GM13977 (cell line): ENCODE results near the gene DENND2A.
"Not testable (repeated sequence)": the region's sequence is repeated elsewhere in the genome, so short reads cannot be mapped to it uniquely, and the experiment has no call there.

Experiments
- DNase-seq: peaks from one replicate; pipeline ENCODE4 v3.0.0; 2012; ENCODE audit warnings: low spot score
- in situ Hi-C: fragments of 300-500 bp; cut with MboI; formaldehyde crosslinking; loops from one replicate; pipeline ENCODE4 v1.12.0; 2022; ENCODE audit warnings: low sequenced_read_pairs, low pct_unique_long_range_greater_than_20kb, mixed read lengths, inconsistent platforms; ENCODE audit not compliant: unreplicated experiment
- TF ChIP-seq, protein P1 (sequence below): IDR thresholded peaks from 2 replicates; pipeline ENCODE4 v1.5.1; 2012; ENCODE audit warnings: mild to moderate bottlenecking, control low read depth; ENCODE audit not compliant: insufficient read depth; ENCODE audit errors: extremely low read depth, missing control alignments

Gene DENND2A

DNA sequence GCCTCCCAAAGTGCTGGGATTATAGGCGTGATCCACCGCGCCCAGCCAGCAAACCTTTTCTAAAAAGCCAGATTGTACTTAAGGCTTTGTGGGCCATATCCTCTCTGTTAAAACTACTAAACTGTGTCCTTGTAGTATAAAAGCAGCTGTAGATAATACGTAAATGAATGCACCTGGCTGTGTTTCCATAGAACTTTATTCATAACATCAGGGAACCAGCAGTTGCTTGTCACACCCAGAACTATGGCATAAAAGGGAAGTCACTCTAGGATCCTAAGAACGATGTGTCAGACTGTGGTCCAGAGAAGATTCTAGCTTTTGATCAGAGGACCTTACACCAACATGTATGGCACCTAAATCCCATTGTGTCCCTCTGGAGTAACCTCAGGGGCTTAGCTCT is 63.0 kb downstream of the DENND2A start:
- TF ChIP-seq, protein P1, sequence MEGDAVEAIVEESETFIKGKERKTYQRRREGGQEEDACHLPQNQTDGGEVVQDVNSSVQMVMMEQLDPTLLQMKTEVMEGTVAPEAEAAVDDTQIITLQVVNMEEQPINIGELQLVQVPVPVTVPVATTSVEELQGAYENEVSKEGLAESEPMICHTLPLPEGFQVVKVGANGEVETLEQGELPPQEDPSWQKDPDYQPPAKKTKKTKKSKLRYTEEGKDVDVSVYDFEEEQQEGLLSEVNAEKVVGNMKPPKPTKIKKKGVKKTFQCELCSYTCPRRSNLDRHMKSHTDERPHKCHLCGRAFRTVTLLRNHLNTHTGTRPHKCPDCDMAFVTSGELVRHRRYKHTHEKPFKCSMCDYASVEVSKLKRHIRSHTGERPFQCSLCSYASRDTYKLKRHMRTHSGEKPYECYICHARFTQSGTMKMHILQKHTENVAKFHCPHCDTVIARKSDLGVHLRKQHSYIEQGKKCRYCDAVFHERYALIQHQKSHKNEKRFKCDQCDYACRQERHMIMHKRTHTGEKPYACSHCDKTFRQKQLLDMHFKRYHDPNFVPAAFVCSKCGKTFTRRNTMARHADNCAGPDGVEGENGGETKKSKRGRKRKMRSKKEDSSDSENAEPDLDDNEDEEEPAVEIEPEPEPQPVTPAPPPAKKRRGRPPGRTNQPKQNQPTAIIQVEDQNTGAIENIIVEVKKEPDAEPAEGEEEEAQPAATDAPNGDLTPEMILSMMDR, result no peak
- in situ Hi-C loops, result no loop called here
- DNase-seq, result no peak

DNA sequence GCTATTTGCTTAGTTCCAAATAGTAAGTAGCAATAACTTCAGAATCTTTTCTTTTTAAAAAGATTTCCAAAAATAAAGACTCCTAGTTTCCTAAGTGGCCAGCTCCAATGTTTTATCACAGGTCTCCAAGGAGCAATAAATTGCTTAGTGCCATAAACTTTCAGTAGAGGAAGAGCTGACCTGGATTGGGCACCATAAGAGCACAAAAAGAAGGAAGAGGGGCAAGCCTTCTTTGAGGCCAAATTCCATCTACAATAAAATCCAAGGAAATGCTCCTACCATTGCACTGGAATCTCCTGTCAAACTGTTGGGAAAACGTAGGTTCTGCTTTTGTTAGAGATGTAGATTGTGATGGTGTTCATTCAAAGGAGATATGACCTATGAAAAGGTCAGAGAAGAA is 64.0 kb downstream of the DENND2A start:
- no peak for DNase-seq
- in situ Hi-C loops, result no loop called here
- TF ChIP-seq, protein P1, result no peak

DNA sequence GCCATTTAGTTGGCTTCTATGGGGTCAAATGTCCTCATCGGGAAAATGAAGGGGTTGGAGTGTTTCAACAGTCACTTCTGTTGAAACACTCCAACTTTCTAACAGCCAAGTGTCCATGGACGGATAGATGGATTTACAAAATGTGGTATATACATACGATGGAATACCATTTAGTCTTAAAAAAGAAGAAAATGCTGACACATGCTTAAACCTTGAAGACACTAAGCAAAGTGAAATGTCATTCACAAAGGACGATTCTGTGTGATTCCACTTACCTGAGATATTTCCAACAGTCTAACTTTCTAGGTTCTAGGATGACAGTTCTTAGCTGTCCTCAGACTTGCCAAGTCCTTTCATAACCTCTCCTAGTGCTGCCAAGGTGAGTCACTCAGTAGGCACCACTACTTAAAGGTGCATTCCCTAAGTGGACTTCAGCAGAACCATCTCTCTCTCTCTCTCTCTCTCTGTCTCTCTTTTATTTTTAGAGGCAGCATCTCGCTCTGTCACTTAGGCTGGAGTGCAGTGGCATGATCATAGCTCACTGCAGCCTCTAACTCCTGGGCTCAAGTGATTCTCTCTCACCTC is 69.0 kb downstream of the DENND2A start:
- TF ChIP-seq, protein P1, result no peak
- no peak for DNase-seq
- in situ Hi-C loops, result no loop called here

DNA sequence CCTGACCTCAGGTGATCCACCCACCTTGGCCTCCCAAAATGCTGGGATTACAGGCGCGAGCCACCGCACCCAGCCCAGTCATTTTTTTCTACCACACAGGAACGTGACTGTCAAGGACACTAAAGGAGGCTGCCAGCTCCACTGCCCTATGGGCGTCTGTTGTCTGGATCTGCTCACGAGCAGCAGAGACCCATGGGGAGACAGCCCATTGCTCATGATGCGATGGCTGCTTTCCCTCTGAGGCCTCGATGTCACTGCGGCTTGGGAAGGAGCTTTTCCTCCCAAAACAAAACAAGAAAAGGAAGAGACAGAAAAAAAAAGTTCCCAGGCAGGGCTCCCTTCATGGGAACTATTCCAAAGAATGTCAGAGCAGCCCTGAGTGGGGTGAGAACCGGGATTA is 70.5 kb downstream of the DENND2A start:
- TF ChIP-seq, protein P1, result no peak
- no peak for DNase-seq
- in situ Hi-C loops, result no loop called here

DNA sequence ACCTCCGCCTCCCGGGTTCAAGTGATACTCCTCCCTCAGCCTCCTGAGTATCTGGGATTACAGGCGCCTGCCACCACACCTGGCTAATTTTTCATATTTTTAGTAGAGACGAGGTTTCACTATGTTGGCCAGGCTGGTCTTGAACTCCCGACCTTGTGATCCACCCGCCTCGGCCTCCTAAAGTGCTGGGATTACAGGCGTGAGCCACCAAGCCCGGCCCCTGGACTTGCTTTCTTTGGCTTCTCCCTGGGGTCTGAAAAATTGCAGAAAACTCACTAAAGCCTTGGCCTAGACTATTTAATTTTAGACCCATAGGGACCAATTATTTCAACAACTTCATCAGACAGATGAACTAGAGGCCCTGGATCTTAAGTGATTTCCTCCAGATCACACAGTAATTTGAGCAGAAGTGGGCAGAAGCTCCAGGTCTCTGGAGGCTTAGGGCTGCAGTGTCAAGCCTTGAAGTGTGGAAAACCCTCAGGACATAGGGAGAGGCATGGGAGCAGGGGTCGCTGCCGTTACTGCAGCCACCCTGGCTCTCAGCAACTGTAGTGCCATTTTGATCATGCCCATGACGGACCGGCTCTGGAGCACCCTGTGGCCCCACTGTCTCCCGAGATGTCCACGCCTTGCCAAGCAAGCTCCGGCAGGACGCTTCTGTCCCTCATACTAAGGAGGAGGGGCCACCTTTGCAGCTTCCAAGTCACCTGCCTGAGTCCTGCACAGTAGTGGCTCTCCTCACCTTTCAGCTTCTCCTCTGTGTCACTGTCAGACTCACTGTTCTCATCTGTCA is 72.4 kb downstream of the DENND2A start:
- in situ Hi-C loops, result no loop called here
- DNase-seq, result no peak
- TF ChIP-seq, protein P1, result no peak

DNA sequence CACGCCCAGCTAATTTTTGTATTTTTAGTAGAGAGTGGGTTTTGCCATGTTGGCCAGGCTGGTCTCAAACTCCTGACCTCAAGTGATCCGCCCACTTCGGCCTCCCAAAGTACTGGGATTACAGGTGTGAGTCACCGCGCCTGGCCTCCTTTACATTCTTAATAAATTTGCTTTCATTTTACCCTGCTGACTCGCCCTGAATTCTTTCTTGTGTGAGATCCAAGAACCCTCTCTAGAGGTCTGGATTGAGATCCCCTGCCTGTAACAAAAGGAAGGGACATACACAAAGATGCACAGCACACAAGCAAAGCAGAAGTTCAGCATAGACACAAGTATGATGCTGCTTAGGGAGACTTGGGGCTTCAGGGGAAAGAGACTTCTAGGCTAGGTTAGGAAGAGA is 74.4 kb downstream of the DENND2A start:
- in situ Hi-C loops, result not testable (repeated sequence)

DNA sequence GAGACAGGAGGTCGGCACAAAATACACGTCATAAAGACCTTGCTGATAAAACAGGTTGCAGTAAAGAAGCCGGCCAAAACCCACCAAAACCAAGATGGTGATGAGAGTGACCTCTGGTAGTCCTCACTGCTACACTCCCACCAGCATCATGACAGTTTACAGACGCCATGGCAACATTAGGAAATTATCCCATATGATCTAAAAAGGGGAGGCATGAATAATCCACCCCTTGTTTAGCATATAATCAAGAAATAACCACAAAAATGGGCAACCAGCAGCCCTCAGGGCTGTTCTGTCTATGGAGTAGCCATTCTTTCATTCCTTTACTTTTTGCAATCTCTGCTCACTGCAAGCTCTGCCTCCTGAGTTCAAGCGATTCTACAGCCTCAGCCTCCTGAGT is 74.9 kb downstream of the DENND2A start:
- DNase-seq, in situ Hi-C loops: not testable (repeated sequence)

More for the DNA sequence above, 74.4 kb downstream of the DENND2A start:
- not testable (repeated sequence) for DNase-seq
